Upper lobe of right lung (tissue), 1 donor: ENCODE measurements around the gene CCDC88B. TPM values are rescaled to one million over a fixed set of nuclear protein-coding genes. Genes with fewer than 3 reads are reported as not detected.

Experiments
- ATAC-seq: fragments of 200-7000 bp; cut with Tn5 transposase; one replicate; pipeline ENCODE4 v1.9.1; 2020; ENCODE audit warnings: mild to moderate bottlenecking, moderate library complexity
- DNase-seq: peaks from one replicate; pipeline ENCODE4 v3.0.0-alpha.2; 2020
- H3K27ac ChIP-seq: fragments of 200-600 bp; one replicate; pipeline ENCODE4 v1.8.0; 2022
- H3K27me3 ChIP-seq: fragments of 200-600 bp; one replicate; pipeline ENCODE4 v1.8.0; 2022; ENCODE audit warnings: mild to moderate bottlenecking
- H3K36me3 ChIP-seq: fragments of 200-600 bp; one replicate; pipeline ENCODE4 v1.8.0; 2022
- H3K4me1 ChIP-seq: fragments of 200-600 bp; one replicate; pipeline ENCODE4 v1.8.0; 2022
- H3K4me3 ChIP-seq: fragments of 200-600 bp; one replicate; pipeline ENCODE4 v1.8.0; 2022; ENCODE audit warnings: mild to moderate bottlenecking
- H3K9me3 ChIP-seq: fragments of 200-600 bp; one replicate; pipeline ENCODE4 v1.8.0; 2022
- CTCF ChIP-seq: fragments of 200-600 bp; IDR thresholded peaks from one replicate; pipeline ENCODE4 v1.8.0; 2022; ENCODE audit warnings: antibody characterized with exemption
- intact Hi-C: fragments of 100-400 bp; cut with DNase I; formaldehyde crosslinking; loops from one replicate; pipeline ENCODE4 v1.11.0; 2022
- total RNA-seq: library from RNA; stranded (reverse); fragmentation: NEBNext Ultra II Directional; extraction: Animal tissue kit (Norgen Biotek cat#: 25700); gene quantifications from one replicate; pipeline ENCODE4 v1.2.1, GENCODE V29; 2021
- donor health status: DM: no; HTN: yes; CAD: no; lungs with severe emphysema.

Gene CCDC88B
- total RNA-seq, 1 donor from 2014 or later: 20.7 TPM

- no peaks in the 10 kb centered on the region for H3K9me3 ChIP-seq
- peaks cover 13% of the 10 kb centered on the region for H3K4me1 ChIP-seq
- H3K27me3 ChIP-seq: no peaks in the 10 kb centered on the region
- H3K36me3 ChIP-seq: no peaks in the 10 kb centered on the region
- H3K27ac ChIP-seq: no peak overlapping the region
- DNase-seq (peak; percentile 95), ATAC-seq (peak; percentile 92)
- peak; percentile 57 for TF ChIP-seq CTCF
- intact Hi-C loops: no loop called here
- no peak overlapping the region for H3K4me3 ChIP-seq
Observed at GRCh38 chr11:64331569-64332371, 8.2 kb upstream of the CCDC88B start.

GRCh38 chr11:64333556-64333955 is 6.4 kb upstream of the CCDC88B start:
- H3K9me3 ChIP-seq: no peaks in the 10 kb centered on the region
- ATAC-seq: no peak
- H3K4me1 ChIP-seq: peaks cover 13% of the 10 kb centered on the region
- H3K36me3 ChIP-seq: no peaks in the 10 kb centered on the region
- intact Hi-C loops: no loop called here
- no peak for TF ChIP-seq CTCF
- H3K27ac ChIP-seq: no peak overlapping the region
- DNase-seq: no peak
- H3K4me3 ChIP-seq: no peak overlapping the region
- no peaks in the 10 kb centered on the region for H3K27me3 ChIP-seq

GRCh38 chr11:64334764-64335735 is 5.0 kb upstream of the CCDC88B start:
- DNase-seq: peak; percentile 85
- H3K4me3 ChIP-seq: no peak overlapping the region
- H3K9me3 ChIP-seq: no peaks in the 10 kb centered on the region
- no peak overlapping the region for H3K27ac ChIP-seq
- TF ChIP-seq CTCF: no peak
- ATAC-seq: peak; percentile 86
- intact Hi-C loops: no loop called here
- peaks cover 10% of the 10 kb centered on the region for H3K4me1 ChIP-seq
- no peaks in the 10 kb centered on the region for H3K27me3 ChIP-seq
- H3K36me3 ChIP-seq: no peaks in the 10 kb centered on the region

GRCh38 chr11:64337538-64338249 is 2.3 kb upstream of the CCDC88B start:
- TF ChIP-seq CTCF: no peak

GRCh38 chr11:64338716-64339115 is 1.3 kb upstream of the CCDC88B start:
- DNase-seq (no peak), ATAC-seq (no peak)
- intact Hi-C loops: no loop called here
- H3K4me1 ChIP-seq: peaks cover 14% of the 10 kb centered on the region
- no peak for TF ChIP-seq CTCF
- no peaks in the 10 kb centered on the region for H3K27me3 ChIP-seq
- H3K27ac ChIP-seq: no peak overlapping the region
- H3K9me3 ChIP-seq: no peaks in the 10 kb centered on the region
- no peaks in the 10 kb centered on the region for H3K36me3 ChIP-seq
- no peak overlapping the region for H3K4me3 ChIP-seq

More at GRCh38 chr11:64337538-64338249, 2.3 kb upstream of the CCDC88B start:
- Histone ChIP-seq H3K36me3 (no peaks in the 10 kb centered on the region), H3K9me3 (no peaks in the 10 kb centered on the region), H3K27ac (no peak overlapping the region), H3K4me1 (peaks cover 14% of the 10 kb centered on the region), H3K4me3 (no peak overlapping the region), H3K27me3 (no peaks in the 10 kb centered on the region)
- DNase-seq (no peak), ATAC-seq (no peak)
- intact Hi-C loops: no loop called here
